HG03280 (cell line): ENCODE data around the gene CFD.

Experiments
- ATAC-seq: cut with Tn5 transposase; IDR thresholded peaks from one replicate; pipeline ENCODE4 v1.9.1; 2021; ENCODE audit warnings: mild to moderate bottlenecking, moderate library complexity; ENCODE audit not compliant: unreplicated experiment

The CFD gene

DNA sequence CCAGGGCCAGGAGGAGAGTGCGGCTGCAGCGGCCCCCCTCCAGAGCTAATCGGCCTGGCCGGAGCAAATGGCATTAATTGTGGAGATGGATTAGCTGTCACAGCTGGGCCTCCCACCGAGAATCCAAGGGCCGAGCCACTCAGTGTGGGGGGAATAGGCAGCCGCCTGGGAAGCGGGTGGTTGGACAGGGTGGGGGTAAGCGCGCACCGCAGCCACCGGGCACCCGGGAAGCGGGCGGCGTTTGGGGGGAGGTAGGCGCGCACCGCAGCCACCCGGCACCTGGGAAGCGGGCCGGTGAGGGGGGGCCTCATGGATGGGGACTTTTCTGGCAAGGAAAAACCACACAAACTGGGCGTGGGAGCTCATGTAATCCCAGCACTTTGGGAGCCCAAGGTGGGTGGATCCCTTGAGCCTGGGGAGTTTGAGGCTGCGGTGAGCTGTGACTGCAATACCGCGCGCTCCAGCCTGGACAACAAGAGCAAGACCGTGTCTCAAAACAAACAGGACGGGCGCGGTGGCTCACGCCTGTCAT lies 43.9 kb downstream of the CFD start:
- no peak for ATAC-seq

GRCh38 chr19:904545-904944 lies 45.1 kb downstream of the CFD start:
- no peak for ATAC-seq

DNA sequence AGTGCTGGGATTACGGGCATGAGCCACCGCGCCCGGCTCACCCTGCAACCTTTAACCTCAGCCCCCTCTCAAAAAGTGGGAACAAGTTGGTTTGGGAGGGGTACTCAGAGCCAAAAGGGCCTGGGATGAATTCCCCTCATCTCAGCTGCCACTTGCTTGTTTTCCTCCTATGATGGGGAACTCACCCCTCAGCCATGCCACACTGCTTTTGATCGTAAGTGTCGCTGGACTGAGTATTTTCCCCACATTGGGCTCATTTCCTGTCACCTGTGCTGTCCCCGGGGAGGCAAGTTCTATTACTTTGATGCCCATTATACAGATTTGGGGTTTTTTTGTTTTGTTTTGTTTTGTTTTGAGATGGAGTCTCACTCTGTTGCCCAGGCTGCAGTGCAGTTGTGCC lies 47.0 kb downstream of the CFD start:
- no peak for ATAC-seq

GRCh38 chr19:907183-907853 lies 47.9 kb downstream of the CFD start:
- ATAC-seq = no peak

GRCh38 chr19:911197-912033 lies 52.0 kb downstream of the CFD start:
- no peak for ATAC-seq

GRCh38 chr19:912181-913079 lies 53.0 kb downstream of the CFD start:
- no peak for ATAC-seq
